HG03521 (cell line): Measurements from ENCODE around the gene CMTM8.

ENCODE experiments used
- ATAC-seq: cut with Tn5 transposase; IDR thresholded peaks from one replicate; pipeline ENCODE4 v1.9.1; 2021; ENCODE audit warnings: mild to moderate bottlenecking, moderate library complexity; ENCODE audit not compliant: unreplicated experiment

The CMTM8 gene

GRCh38 chr3:32305361-32305876, 66.9 kb downstream of the CMTM8 start:
- ATAC-seq, result no peak

- no peak for ATAC-seq
Measured at GRCh38 chr3:32306072-32306471, 67.6 kb downstream of the CMTM8 start.

- no peak for ATAC-seq
Measured at GRCh38 chr3:32307591-32307990, 69.1 kb downstream of the CMTM8 start.

- ATAC-seq, result no peak
Measured at GRCh38 chr3:32308378-32308777, 69.9 kb downstream of the CMTM8 start.

GRCh38 chr3:32309654-32310242, 71.3 kb downstream of the CMTM8 start:
- ATAC-seq, result no peak

GRCh38 chr3:32310336-32310735, 71.9 kb downstream of the CMTM8 start:
- no peak for ATAC-seq

- ATAC-seq, result no peak
Measured at GRCh38 chr3:32310918-32311839, 72.7 kb downstream of the CMTM8 start.

GRCh38 chr3:32312251-32312650, 73.8 kb downstream of the CMTM8 start:
- ATAC-seq, result no peak

GRCh38 chr3:32313169-32313568, 74.7 kb downstream of the CMTM8 start:
- no peak for ATAC-seq

- no peak for ATAC-seq
Measured at GRCh38 chr3:32313723-32314473, 75.4 kb downstream of the CMTM8 start.

- ATAC-seq, result no peak
Measured at GRCh38 chr3:32315441-32315840, 77.0 kb downstream of the CMTM8 start.

GRCh38 chr3:32316319-32316718, 77.8 kb downstream of the CMTM8 start:
- ATAC-seq, result no peak

GRCh38 chr3:32316976-32317375, 78.5 kb downstream of the CMTM8 start:
- no peak for ATAC-seq

- no peak for ATAC-seq
Measured at GRCh38 chr3:32319607-32320006, 81.1 kb downstream of the CMTM8 start.

- no peak for ATAC-seq
Measured at GRCh38 chr3:32320080-32320479, 81.6 kb downstream of the CMTM8 start.

- no peak for ATAC-seq
Measured at GRCh38 chr3:32321095-32321790, 82.8 kb downstream of the CMTM8 start.

GRCh38 chr3:32322311-32322710, 83.8 kb downstream of the CMTM8 start:
- ATAC-seq, result no peak

GRCh38 chr3:32323604-32324003, 85.1 kb downstream of the CMTM8 start:
- no peak for ATAC-seq

GRCh38 chr3:32325201-32325600, 86.7 kb downstream of the CMTM8 start:
- no peak for ATAC-seq

GRCh38 chr3:32325927-32326326, 87.4 kb downstream of the CMTM8 start:
- ATAC-seq, result no peak

- ATAC-seq, result no peak
Measured at GRCh38 chr3:32326795-32327194, 88.3 kb downstream of the CMTM8 start.
